SK-N-SH (cell line): Measurements from ENCODE around the gene CPTP. TPM values are rescaled to one million over a fixed set of nuclear protein-coding genes. Genes with fewer than 3 reads are reported as not detected.

Experiments
- CTCF ChIA-PET: fragments of 300-600, 350-600 bp; formaldehyde crosslinking; extraction: SDS; loops from one replicate; lab custom pipeline; 2021; lab: Yijun Ruan, JAX
- POLR2A ChIA-PET: fragments of 350-600 bp; sonication (Branson Sonifier 250); formaldehyde crosslinking; extraction: SDS; loops from one replicate; lab custom pipeline; 2020; ENCODE audit warnings: antibody characterized with exemption, inconsistent platforms; lab: Yijun Ruan, JAX
- DNase-seq: peaks from one replicate; pipeline ENCODE4 v3.0.0; 2012
- H2AFZ ChIP-seq: fragments of 200-600 bp; sonication (generic); 2 replicates; pipeline ENCODE4 v1.8.1; 2016; ENCODE audit warnings: antibody characterized with exemption, mild to moderate bottlenecking, low read depth
- H3F3A ChIP-seq: fragments of 200-600 bp; sonication (generic); replicated peaks from 2 replicates; pipeline ENCODE3; 2016; ENCODE audit warnings: antibody characterized with exemption, mild to moderate bottlenecking; ENCODE audit not compliant: insufficient read depth
- H3K27ac ChIP-seq, 2 experiments: fragments of 200-500 bp in 1 of 2; fragments of 200-600 bp in 1 of 2; sonication (Bioruptor generic) in 1 of 2; sonication (generic), shearing (Covaris generic) in 1 of 2; 2 replicates each; pipeline versions ENCODE4 v1.5.1 to v1.6.1; 2014 to 2016; ENCODE audit warnings: low read depth in 2 of 2, inconsistent platforms in 1 of 2, low read length in 1 of 2, mild to moderate bottlenecking in 1 of 2, mixed read lengths in 1 of 2
- H3K27me3 ChIP-seq: fragments of 200-600 bp; sonication (generic), shearing (Covaris generic); 2 replicates; pipeline ENCODE4 v1.6.1; 2016; ENCODE audit warnings: mixed run types; ENCODE audit not compliant: insufficient read depth
- H3K36me3 ChIP-seq, 2 experiments: fragments of 200-500 bp in 1 of 2; fragments of 200-600 bp in 1 of 2; sonication (Bioruptor generic) in 1 of 2; sonication (generic) in 1 of 2; replicated peaks in 1 of 2; 2 replicates each; pipeline versions ENCODE3 to v1.5.1; 2014 to 2016; ENCODE audit warnings: low read length in 1 of 2, mild to moderate bottlenecking in 1 of 2; ENCODE audit not compliant: insufficient read depth in 2 of 2, control insufficient read depth in 1 of 2
- H3K4me1 ChIP-seq, 2 experiments: fragments of 200-500 bp in 1 of 2; fragments of 200-600 bp in 1 of 2; sonication (Bioruptor generic) in 1 of 2; sonication (generic), shearing (Covaris generic) in 1 of 2; 2 replicates each; pipeline versions ENCODE4 v1.5.1 to v1.6.1; 2014 to 2016; ENCODE audit warnings: low read depth in 1 of 2, low read length in 1 of 2, mixed run types in 1 of 2; ENCODE audit not compliant: insufficient read depth in 2 of 2, control insufficient read depth in 1 of 2
- H3K4me2 ChIP-seq: fragments of 200-600 bp; sonication (generic), shearing (Covaris generic); 2 replicates; pipeline ENCODE4 v1.6.1; 2017; ENCODE audit warnings: mixed run types
- H3K4me3 ChIP-seq, 2 experiments: fragments of 200-500 bp in 1 of 2; fragments of 200-600 bp in 1 of 2; sonication (Bioruptor generic) in 1 of 2; sonication (generic), shearing (Covaris generic) in 1 of 2; 2 replicates each; pipeline versions ENCODE4 v1.5.1 to v1.8.1; 2014 to 2016; ENCODE audit warnings: low read depth in 2 of 2, inconsistent platforms in 1 of 2, low read length in 1 of 2, mild to moderate bottlenecking in 1 of 2, mixed read lengths in 1 of 2, moderate library complexity in 1 of 2
- H3K79me2 ChIP-seq: fragments of 200-600 bp; sonication (generic); 2 replicates; pipeline ENCODE4 v1.8.1; 2017; ENCODE audit warnings: mild to moderate bottlenecking; ENCODE audit not compliant: insufficient read depth
- H3K9ac ChIP-seq: fragments of 200-600 bp; sonication (generic); 2 replicates; pipeline ENCODE4 v1.6.1; 2017; ENCODE audit warnings: mixed run types
- H3K9me2 ChIP-seq: fragments of 200-600 bp; sonication (generic); 2 replicates; pipeline ENCODE4 v1.6.1; 2017; ENCODE audit warnings: mixed run types
- H3K9me3 ChIP-seq: fragments of 200-600 bp; sonication (generic); 2 replicates; pipeline ENCODE4 v1.6.1; 2017; ENCODE audit warnings: mixed run types, mild to moderate bottlenecking, moderate library complexity
- H4K20me1 ChIP-seq: fragments of 200-600 bp; sonication (generic); 2 replicates; pipeline ENCODE4 v1.6.1; 2017; ENCODE audit warnings: mild to moderate bottlenecking, mixed run types; ENCODE audit not compliant: insufficient read depth
- FOXJ3 ChIP-seq: sonication (generic); formaldehyde crosslinking; IDR thresholded peaks from 2 replicates; pipeline ENCODE4 v1.5.1; 2020; ENCODE audit warnings: mild to moderate bottlenecking, missing genetic modification reagents
- FOXM1 ChIP-seq: IDR thresholded peaks from 2 replicates; pipeline ENCODE4 v1.4.0; 2012; ENCODE audit warnings: low read depth, mild to moderate bottlenecking
- PBX3 ChIP-seq: IDR thresholded peaks from 2 replicates; pipeline ENCODE4; 2012
- TCF12 ChIP-seq: IDR thresholded peaks from 2 replicates; pipeline ENCODE4 v1.4.0; 2012
- TEAD4 ChIP-seq: IDR thresholded peaks from 2 replicates; pipeline ENCODE4 v1.4.0; 2012; ENCODE audit warnings: mild to moderate bottlenecking, borderline replicate concordance; ENCODE audit not compliant: insufficient read depth
- USF1 ChIP-seq: IDR thresholded peaks from 2 replicates; pipeline ENCODE4 v1.4.0; 2012; ENCODE audit warnings: low read depth, borderline replicate concordance
- WGBS: methylation state at CpG from one replicate; pipeline ENCODE4 v1.1.6; 2017; ENCODE audit warnings: low lambda C conversion rate; 5-methylcytosine and 5-hydroxymethylcytosine counted together
- polyA plus RNA-seq, 3 experiments: library from polyadenylated mRNA; depleted of rRNA; stranded (reverse); fragments of >200 nt; gene quantifications; 2 replicates each; pipeline ENCODE4 v1.2.3, GENCODE V29; 2012

CPTP gene
- polyA plus RNA-seq, 1 of the 3 experiments (the other 2 are of a cell fraction) = 13.4 TPM

GRCh38 chr1:1332774-1333480 is 8.3 kb downstream of the CPTP start:
- Histone ChIP-seq H3K79me2 (no peaks in the 10 kb centered on the region), H3K27me3 (no peaks in the 10 kb centered on the region), H3K4me3 (no peak overlapping the region), H3K9me3 (no peaks in the 10 kb centered on the region), H3K4me2 (no peak overlapping the region), H3F3A (peaks cover 5% of the 10 kb centered on the region), H3K9me2 (no peaks in the 10 kb centered on the region), H3K4me1 (peaks cover 0 to 15% of the 10 kb centered on the region in 2 experiments; a peak in 1 of 4 replicates), H3K36me3 (peaks cover 0 to 13% of the 10 kb centered on the region in 2 experiments), H4K20me1 (no peaks in the 10 kb centered on the region), H3K9ac (no peak overlapping the region), H2AFZ (no peak overlapping the region), H3K27ac (no peak overlapping the region)
- TF ChIP-seq TEAD4 (no peak), PBX3 (no peak), TCF12 (no peak), USF1 (no peak), FOXM1 (no peak)
- POLR2A ChIA-PET = no interaction called here
- WGBS = 74% methylated on average over 18 of the region's 48 CpGs
- CTCF ChIA-PET = interaction anchor here (0.8 to 1.5 kb wide), 2 partner anchors 12 to 15 kb away, joined by 5 read pairs; no protein-coding TSS in a partner anchor
- DNase-seq = no peak

GRCh38 chr1:1333551-1334241 is 9.1 kb downstream of the CPTP start:
- H3K27me3 ChIP-seq = no peaks in the 10 kb centered on the region
- H3K36me3 ChIP-seq = peaks cover 0 to 14% of the 10 kb centered on the region in 2 experiments
- TF ChIP-seq FOXJ3 (CRISPR knock-in tag) (no peak), PBX3 (0 out of 2 replicates have a peak, but pooled peaks have one; percentile 3)
- 88% methylated on average over 14 of the region's 36 CpGs for WGBS
- no peaks in the 10 kb centered on the region for H3K9me2 ChIP-seq
- no peak for DNase-seq
- no peak overlapping the region for H2AFZ ChIP-seq
- CTCF ChIA-PET = interaction anchor here (1.5 to 3.6 kb wide), 2 partner anchors 10 to 29 kb away, joined by 3 to 16 read pairs; no protein-coding TSS in a partner anchor
- no peak overlapping the region for H3K27ac ChIP-seq
- no peaks in the 10 kb centered on the region for H3K9me3 ChIP-seq
- H3K4me1 ChIP-seq = peaks cover 0 to 15% of the 10 kb centered on the region in 2 experiments; a peak in 1 of 4 replicates
- POLR2A ChIA-PET = no interaction called here
- H4K20me1 ChIP-seq = no peaks in the 10 kb centered on the region
- H3K4me3 ChIP-seq = no peak overlapping the region
- H3K4me2 ChIP-seq = no peak overlapping the region
- H3K79me2 ChIP-seq = no peaks in the 10 kb centered on the region
- no peak overlapping the region for H3K9ac ChIP-seq
- peaks cover 5% of the 10 kb centered on the region for H3F3A ChIP-seq
